Measurements from ENCODE around the gene NEBL. TPM values are rescaled to one million over a fixed set of nuclear protein-coding genes. Genes with fewer than 3 reads are reported as not detected.
"Not testable (repeated sequence)": the region's sequence is repeated elsewhere in the genome, so short reads cannot be mapped to it uniquely, and the experiment has no call there.

NEBL gene
- total and polyA plus RNA-seq, 9 of the 15 experiments (the other 6 are each of a cell fraction or from before 2014, with no cell fraction given), result 0.82 to 14.6 (median 9.8) TPM

- TF ChIP-seq, protein P1, sequence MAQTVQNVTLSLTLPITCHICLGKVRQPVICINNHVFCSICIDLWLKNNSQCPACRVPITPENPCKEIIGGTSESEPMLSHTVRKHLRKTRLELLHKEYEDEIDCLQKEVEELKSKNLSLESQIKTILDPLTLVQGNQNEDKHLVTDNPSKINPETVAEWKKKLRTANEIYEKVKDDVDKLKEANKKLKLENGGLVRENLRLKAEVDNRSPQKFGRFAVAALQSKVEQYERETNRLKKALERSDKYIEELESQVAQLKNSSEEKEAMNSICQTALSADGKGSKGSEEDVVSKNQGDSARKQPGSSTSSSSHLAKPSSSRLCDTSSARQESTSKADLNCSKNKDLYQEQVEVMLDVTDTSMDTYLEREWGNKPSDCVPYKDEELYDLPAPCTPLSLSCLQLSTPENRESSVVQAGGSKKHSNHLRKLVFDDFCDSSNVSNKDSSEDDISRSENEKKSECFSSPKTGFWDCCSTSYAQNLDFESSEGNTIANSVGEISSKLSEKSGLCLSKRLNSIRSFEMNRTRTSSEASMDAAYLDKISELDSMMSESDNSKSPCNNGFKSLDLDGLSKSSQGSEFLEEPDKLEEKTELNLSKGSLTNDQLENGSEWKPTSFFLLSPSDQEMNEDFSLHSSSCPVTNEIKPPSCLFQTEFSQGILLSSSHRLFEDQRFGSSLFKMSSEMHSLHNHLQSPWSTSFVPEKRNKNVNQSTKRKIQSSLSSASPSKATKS (CRISPR knock-in tag; IDR thresholded peaks at IDR 0.05), result no peak
- no peak for TF ChIP-seq KDM5B (IDR thresholded peaks at IDR 0.05; ENCODE audit: insufficient replicate concordance, low read depth, low read length)
- no peak for TF ChIP-seq ELF1 (tag; IDR thresholded peaks at IDR 0.05)
- TF ChIP-seq ZNF197 (CRISPR knock-in tag; IDR thresholded peaks at IDR 0.05; ENCODE audit: low read depth), result no peak
Observed at GRCh38 chr10:20944789-20945502, 47.8 kb upstream of the NEBL start (continued).

GRCh38 chr10:20939414-20939813 is 42.3 kb upstream of the NEBL start:
- H3K36me3 ChIP-seq (ENCODE audit: control insufficient read depth, insufficient read depth, low read length); H3K4me1 ChIP-seq (replicated peaks in 1 of 2; ENCODE audit: control insufficient read depth in 2 of 2, insufficient read depth in 2 of 2, low read length in 2 of 2); H3K9me3 ChIP-seq (replicated peaks; ENCODE audit: control insufficient read depth, insufficient read depth, low read depth, low read length); H3K27ac ChIP-seq (ENCODE audit: extremely low read depth, low read depth, low read length); H3K4me3 ChIP-seq; H2AFZ ChIP-seq (ENCODE audit: low read depth, low read length); H3K9me1 ChIP-seq (ENCODE audit: control insufficient read depth, insufficient read depth, low read length); H3K4me2 ChIP-seq (ENCODE audit: insufficient read depth, low read length); H3K27me3 ChIP-seq (ENCODE audit: control insufficient read depth in 2 of 2, insufficient read depth in 2 of 2, low read length in 2 of 2); FAIRE-seq; ATAC-seq; H3K9ac ChIP-seq (ENCODE audit: insufficient read depth in 1 of 2, low read depth in 2 of 2, low read length in 2 of 2); CTCF ChIA-PET (ENCODE audit: low intra/inter-chr PET ratio); in situ Hi-C loops (cut with MboI); BruUV-seq (replicated peaks); intact Hi-C loops (cut with micrococcal nuclease); POLR2A ChIA-PET; H3K79me2 ChIP-seq (ENCODE audit: control insufficient read depth, insufficient read depth, low read length); H4K20me1 ChIP-seq (replicated peaks; ENCODE audit: control insufficient read depth, insufficient read depth, low read length); DNase-seq (ENCODE audit: extremely low read depth in 1 of 4, low spot score in 3 of 4): not testable (repeated sequence)
- WGBS (ENCODE audit: insufficient coverage, low coverage, missing lambda C conversion rate), result 0% methylated on average over 2 of the region's 5 CpGs
- TF ChIP-seq ZNF354B (CRISPR knock-in tag; IDR thresholded peaks at IDR 0.05) (0 out of 2 replicates have a peak, but pooled peaks have one; percentile 30), ZNF507 (tag; conservative IDR thresholded peaks at IDR 0.05) (peak; percentile 94)
